Stimulated activated CD4-positive, alpha-beta T cell treated with anti-CD3 and anti-CD28 coated beads, Interleukin-4, amount 100 ng/mL, for 24 hours (primary cell): ENCODE results near the gene POLDIP2.

Experiments
- DNase-seq: peaks from one replicate; pipeline ENCODE4 v3.0.0-alpha.2; 2020

Gene POLDIP2

DNA sequence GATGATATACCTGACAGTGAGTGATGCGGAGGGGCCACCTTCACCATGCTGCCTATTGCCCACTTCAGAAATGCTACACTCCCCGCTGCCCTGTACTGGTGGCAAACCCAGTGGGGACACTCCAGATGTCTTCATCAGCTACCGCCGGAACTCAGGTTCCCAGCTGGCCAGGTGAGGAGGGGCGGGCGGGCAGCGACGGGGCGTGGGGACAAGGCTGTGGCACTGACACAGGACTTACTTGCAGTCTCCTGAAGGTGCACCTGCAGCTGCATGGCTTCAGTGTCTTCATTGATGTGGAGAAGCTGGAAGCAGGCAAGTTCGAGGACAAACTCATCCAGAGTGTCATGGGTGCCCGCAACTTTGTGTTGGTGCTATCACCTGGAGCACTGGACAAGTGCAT, 30.8 kb upstream of the POLDIP2 start:
- no peak for DNase-seq

- DNase-seq = no peak
Measured at GRCh38 chr17:28386391-28386790, 29.1 kb upstream of the POLDIP2 start.

- DNase-seq = no peak
Measured at GRCh38 chr17:28385406-28385805, 28.1 kb upstream of the POLDIP2 start.

DNA sequence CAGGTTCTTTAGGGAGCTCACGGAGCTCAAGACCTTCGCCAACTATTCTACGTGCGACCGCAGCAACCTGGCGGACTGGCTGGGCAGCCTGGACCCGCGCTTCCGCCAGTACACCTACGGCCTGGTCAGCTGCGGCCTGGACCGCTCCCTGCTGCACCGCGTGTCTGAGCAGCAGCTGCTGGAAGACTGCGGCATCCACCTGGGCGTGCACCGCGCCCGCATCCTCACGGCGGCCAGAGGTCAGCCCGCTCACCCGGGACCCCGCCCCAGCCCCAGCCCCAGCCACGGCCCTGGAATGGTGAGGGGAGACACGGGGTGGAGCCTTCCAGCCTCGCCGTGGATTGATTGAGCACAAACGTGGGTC, 27.7 kb upstream of the POLDIP2 start:
- no peak for DNase-seq

- DNase-seq = peak; percentile 67
Measured at GRCh38 chr17:28384281-28385036, 27.1 kb upstream of the POLDIP2 start.

GRCh38 chr17:28381141-28381825, 24.0 kb upstream of the POLDIP2 start:
- peak; percentile 18 for DNase-seq

DNA sequence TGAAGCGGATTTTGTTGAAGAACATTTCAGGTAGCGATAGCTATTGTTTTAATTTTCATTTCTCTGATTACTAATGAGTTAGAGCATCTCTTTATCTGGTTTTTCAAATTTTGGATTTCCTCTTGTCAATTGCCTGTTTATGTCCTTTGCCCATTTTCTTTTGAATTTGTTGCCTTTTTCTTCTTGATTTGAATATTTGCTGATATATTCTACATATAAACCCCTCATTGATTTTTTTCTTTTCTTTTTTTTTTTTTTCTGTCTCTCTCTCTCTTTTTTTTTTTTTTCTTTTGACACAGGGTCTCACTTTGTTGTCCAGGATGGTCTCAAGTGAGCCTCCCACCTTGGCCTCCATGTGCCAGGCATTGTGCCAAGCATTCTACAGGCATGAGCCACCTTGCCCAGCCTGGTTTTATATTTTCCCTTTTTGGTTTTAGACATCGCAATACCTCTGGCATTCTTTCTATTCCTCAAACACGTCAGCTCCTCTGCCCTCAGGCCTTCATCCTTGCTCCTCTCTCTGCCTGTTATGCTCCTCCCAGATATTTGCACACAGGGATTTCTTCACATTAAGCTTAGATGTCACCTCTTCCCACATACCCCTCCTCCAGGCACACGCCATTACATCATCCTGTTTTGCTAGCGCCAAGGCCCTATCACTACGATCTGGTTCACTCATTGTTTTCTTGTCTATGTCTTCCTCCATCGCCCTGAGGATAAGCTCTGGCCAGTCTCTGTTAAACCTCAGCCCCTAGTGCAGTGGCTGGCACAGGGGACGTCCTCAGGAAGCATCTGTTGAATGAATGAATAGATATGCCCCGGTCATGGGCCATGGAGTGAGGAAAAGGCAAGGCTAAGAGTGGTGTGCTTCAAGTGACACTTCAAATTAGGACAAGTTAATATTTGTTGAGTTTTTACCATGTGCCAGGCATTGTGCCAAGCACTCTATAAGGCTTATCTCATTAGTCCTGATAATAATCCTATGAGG, 22.8 kb upstream of the POLDIP2 start:
- DNase-seq = no peak

- no peak for DNase-seq
Measured at GRCh38 chr17:28372945-28373274, 15.6 kb upstream of the POLDIP2 start.

GRCh38 chr17:28372203-28372944, 15.0 kb upstream of the POLDIP2 start:
- peak; percentile 25 for DNase-seq

DNA sequence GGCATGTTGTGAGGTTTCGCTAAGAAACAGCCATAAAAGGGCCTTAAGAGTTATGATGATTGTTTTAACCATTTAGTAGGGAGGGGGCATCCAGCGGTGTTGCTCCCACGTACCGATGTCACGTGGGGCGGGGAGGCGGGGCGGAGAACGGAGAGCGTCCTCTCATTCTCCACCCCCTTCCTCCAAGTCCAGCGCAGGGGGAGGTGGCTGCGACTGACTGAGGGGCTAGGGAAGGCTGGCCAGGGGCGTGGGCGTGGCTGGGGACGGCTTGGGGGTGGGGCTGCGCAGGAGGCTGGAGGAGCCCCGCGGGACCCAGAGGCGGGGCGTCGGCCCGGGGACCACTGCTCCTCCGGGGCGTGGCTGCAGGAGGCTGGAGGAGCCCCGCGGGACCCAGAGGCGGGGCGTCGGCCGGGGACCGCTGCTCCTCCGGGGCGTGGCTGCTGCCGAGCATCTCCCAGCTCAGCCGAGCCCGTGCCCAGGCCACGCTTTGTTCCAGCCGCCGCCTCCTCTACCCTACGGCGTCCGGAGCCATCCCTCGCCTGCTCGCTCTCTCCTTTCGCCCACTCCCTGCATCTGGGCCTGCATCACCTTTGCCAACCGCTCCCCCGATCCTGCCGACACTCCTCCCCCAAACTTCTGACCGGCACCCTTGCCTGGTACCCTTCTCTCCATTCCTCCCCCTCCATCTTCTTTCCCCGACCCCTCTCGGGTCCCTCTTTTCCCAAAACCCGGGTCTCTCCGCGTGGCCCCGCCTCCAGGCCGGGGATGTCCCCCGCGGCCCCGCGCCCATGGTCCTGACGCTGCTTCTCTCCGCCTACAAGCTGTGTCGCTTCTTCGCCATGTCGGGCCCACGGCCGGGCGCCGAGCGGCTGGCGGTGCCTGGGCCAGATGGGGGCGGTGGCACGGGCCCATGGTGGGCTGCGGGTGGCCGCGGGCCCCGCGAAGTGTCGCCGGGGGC, 14.2 kb upstream of the POLDIP2 start, which contains the start of gene SARM1:
SARM1 (plus strand) TSS at position 450 of the 958 bp plus-strand sequence; CDS start at position 789, 339 bp downstream.
- peak; percentile 86 for DNase-seq

- no peak for DNase-seq
Measured at GRCh38 chr17:28370744-28371103, 13.4 kb upstream of the POLDIP2 start.

- no peak for DNase-seq
Measured at GRCh38 chr17:28370035-28370743, 12.9 kb upstream of the POLDIP2 start, which contains the start of gene VTN. VTN (minus strand) TSS chr17:28370307; CDS start chr17:28370203, 104 bp downstream.

DNA sequence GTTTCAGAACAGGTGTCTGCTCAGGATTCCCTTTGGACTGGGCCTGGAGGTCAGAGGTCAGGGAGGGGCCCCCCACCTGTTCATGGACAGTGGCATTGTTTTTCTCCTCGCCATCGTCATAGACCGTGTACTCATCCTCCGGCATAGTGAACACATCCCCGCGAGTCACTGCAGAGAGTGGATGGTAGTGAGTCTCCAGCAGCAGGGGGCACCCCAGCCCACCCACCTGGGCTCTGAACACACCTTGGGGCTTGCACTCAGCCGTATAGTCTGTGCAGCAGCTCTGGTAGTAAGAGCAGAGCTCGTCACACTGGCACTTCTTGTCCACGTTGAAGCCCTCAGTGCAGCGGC, 12.3 kb upstream of the POLDIP2 start:
- DNase-seq = no peak

- no peak for DNase-seq
Measured at GRCh38 chr17:28368915-28369683, 11.8 kb upstream of the POLDIP2 start.

DNA sequence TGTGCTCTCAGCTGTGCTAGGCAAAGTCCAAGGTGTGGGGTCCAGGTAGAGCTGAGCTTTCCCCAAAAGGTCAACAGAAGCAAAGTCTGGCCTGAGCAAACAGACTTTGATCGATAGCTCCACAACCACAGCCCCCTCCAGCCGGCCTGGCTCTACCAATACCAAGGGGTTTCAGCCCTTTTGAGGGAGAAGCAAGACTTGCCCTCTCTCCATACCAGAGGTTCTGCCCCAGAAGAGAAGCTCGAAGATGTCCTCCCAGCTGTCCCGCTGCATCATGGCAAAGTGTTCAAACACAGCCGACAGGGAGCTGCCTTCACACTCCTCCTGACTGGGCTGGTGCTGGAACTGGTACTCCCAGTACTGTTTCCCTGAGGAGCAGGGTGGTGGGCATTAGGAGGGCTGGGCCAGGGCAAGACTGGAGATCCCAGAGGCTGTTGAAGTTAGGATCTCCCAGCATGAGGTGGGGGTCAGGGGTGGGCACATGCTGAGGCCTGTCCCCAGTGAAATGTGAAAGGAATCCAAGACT, 11.0 kb upstream of the POLDIP2 start:
- DNase-seq = no peak

DNA sequence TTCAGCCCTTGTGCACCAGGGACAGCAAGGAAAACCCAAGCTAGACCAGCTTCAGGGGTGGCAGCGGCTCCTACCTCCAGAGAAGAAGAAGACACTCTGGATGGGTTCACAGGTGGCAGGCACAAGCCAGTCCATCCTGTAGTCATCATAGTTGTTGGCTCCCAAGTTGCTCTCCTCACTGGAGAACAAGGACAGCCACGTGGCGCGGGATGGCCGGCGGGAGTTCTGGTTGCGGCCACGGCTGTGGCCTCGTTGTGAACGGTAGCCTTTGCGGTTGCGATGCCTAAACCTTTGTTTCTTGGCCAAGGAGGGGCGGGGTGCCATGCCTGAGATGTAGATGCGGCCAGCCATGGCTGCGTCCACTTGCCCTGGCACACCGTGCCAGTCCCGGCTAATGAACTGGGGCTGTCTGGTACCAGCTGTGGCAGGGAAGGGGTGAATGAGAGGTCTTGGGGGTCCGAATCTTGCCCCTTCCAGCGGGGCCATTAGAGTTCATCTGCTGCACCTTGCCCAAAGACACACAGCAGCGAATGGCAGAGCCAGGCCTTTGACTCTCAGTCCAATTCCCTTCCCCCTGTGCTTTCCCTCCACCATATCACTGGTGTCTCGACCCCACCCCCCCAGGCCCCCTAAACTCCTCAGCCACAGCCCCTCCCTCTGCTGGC, 10.4 kb upstream of the POLDIP2 start:
- no peak for DNase-seq

- DNase-seq = no peak
Measured at GRCh38 chr17:28366605-28367004, 9.3 kb upstream of the POLDIP2 start.

- no peak for DNase-seq
Measured at GRCh38 chr17:28365487-28365886, 8.2 kb upstream of the POLDIP2 start.
